Measurements from ENCODE around the gene GIPC3. TPM values are rescaled to one million over a fixed set of nuclear protein-coding genes. Genes with fewer than 3 reads are reported as not detected.

Gene GIPC3, protein sequence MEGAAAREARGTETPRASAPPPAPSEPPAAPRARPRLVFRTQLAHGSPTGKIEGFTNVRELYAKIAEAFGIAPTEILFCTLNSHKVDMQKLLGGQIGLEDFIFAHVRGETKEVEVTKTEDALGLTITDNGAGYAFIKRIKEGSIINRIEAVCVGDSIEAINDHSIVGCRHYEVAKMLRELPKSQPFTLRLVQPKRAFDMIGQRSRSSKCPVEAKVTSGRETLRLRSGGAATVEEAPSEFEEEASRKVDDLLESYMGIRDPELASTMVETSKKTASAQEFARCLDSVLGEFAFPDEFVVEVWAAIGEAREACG
- under 1 TPM; 0.28 to 0.66 (median 0.56) TPM for total RNA-seq
- 0.29 TPM for total RNA-seq (2013)

DNA sequence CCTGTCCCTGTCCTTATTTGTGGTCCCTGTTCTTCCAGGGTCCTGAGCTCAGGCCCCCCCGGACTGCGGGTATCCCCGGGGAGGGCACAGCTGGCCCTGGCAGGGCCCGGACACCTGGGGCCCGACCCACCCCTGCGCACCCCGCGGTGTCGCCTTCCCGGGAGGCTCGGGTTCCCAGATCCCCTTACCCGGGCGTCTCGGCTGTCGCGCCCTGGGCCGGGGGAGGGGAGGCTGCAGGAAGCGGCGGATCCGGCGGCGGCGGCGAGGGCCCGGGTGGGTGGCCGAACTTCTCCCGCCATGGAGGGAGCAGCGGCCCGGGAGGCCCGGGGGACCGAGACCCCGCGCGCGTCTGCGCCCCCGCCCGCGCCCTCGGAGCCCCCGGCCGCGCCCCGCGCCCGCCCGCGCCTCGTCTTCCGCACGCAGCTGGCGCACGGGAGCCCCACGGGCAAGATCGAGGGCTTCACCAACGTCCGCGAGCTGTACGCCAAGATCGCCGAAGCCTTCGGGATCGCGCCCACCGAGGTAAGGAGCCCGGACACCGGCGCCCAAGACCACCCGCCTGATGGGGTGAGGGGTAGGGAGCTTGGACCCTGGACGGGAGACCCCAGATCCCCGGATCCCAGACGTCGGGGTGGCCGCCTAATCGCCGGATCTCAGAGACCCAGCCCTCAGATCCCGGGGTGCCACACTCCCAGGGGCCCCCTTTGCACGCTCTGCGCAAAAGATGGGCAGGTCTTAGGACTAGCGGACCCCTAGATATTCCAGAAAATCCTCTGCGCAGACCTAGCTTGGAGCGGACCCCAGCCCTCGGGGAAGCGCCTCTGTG is at the start of gene GIPC3:
GIPC3 (plus strand) TSS at position 178 of the 826 bp plus-strand sequence; CDS start at position 298, 120 bp downstream.
- H3K4me3 ChIP-seq (ENCODE audit: low read length): peak within 1 kb of the TSS; percentile 25
- TF ChIP-seq, protein P1, sequence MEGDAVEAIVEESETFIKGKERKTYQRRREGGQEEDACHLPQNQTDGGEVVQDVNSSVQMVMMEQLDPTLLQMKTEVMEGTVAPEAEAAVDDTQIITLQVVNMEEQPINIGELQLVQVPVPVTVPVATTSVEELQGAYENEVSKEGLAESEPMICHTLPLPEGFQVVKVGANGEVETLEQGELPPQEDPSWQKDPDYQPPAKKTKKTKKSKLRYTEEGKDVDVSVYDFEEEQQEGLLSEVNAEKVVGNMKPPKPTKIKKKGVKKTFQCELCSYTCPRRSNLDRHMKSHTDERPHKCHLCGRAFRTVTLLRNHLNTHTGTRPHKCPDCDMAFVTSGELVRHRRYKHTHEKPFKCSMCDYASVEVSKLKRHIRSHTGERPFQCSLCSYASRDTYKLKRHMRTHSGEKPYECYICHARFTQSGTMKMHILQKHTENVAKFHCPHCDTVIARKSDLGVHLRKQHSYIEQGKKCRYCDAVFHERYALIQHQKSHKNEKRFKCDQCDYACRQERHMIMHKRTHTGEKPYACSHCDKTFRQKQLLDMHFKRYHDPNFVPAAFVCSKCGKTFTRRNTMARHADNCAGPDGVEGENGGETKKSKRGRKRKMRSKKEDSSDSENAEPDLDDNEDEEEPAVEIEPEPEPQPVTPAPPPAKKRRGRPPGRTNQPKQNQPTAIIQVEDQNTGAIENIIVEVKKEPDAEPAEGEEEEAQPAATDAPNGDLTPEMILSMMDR (IDR thresholded peaks at IDR 0.05): no peak
- H3K9me3 ChIP-seq (ENCODE audit: control insufficient read depth, insufficient read depth, low read length): no peaks in the 10 kb centered on the region
- Mint-ChIP-seq H3K4me1 (no peaks in the 10 kb centered on the region), H3K27ac (no peak within 1 kb of the TSS), H3K27me3 (ENCODE audit: low read depth in 2 of 2) (no peaks in the 10 kb centered on the region), H3K36me3 (no peaks in the 10 kb centered on the region), H3K4me3 (no peak within 1 kb of the TSS), H3K9me3 (no peaks in the 10 kb centered on the region)
- intact Hi-C loops (cut with micrococcal nuclease): no loop called here
- 2% methylated on average over 84 of the region's 84 CpGs for WGBS (ENCODE audit: insufficient coverage)
- H3K4me1 ChIP-seq (ENCODE audit: control insufficient read depth, insufficient read depth, low read length): peaks cover 12% of the 10 kb centered on the region
- no peaks in the 10 kb centered on the region for H3K27me3 ChIP-seq (ENCODE audit: control insufficient read depth, insufficient read depth, low read length)
- DNase-seq (peak in 1 of 2 donors; percentile 33), ATAC-seq (peak in 2 of 3 donors; percentile 24 to 37)
- H3K27ac ChIP-seq (ENCODE audit: low read length): no peak within 1 kb of the TSS
- H3K36me3 ChIP-seq (ENCODE audit: control insufficient read depth, insufficient read depth, low read length): no peaks in the 10 kb centered on the region

DNA sequence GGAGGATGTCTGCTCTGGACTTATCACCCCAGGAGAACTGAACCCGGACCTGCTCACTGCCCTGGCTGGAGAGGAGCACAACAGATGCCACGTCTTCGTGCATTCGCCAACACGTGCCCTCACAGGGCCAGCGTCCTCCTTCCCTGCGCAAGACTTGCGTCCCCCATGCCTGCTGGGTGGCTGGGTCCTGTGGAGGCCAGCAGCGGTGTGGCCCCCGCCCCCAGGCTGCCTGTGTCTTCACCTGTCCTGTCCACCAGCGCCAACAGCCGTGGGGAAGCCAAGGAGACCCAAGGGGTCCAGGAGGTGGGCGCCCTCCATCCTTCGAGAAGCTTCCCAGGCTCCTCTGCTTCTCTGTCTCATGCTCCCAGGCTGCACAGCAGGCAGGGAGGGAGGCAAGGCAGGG is 49.7 kb upstream of the GIPC3 start:
- no peak for ATAC-seq
- WGBS (ENCODE audit: insufficient coverage): 98% methylated on average over 14 of the region's 14 CpGs

DNA sequence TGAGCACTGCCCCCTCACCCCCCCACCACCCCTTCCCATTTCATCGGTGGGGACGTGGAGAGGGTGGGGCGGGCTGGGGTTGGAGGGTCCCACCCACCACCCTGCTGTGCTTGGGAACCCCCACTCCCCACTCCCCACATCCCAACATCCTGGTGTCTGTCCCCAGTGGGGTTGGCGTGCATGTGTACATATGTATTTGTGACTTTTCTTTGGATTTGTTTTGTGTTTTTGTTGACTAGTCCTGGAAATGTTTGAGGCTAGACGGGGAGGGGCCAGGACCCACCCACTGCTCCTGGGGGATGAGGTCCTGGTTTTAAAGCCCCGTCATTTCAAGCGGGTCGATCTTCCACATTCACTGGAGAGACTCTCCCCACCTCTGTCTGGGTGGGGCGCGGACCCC is 49.3 kb upstream of the GIPC3 start:
- no peak overlapping the region for H3K4me3 ChIP-seq (ENCODE audit: low read length)
- H3K27me3 ChIP-seq (ENCODE audit: control insufficient read depth, insufficient read depth, low read length): no peaks in the 10 kb centered on the region
- no peak overlapping the region for H3K27ac Mint-ChIP-seq
- ATAC-seq (no peak), DNase-seq (no peak)
- intact Hi-C loops (cut with micrococcal nuclease): no loop called here
- peaks cover 44% of the 10 kb centered on the region for H3K36me3 ChIP-seq (ENCODE audit: control insufficient read depth, insufficient read depth, low read length)
- no peak overlapping the region for H3K4me3 Mint-ChIP-seq
- no peaks in the 10 kb centered on the region for H3K27me3 Mint-ChIP-seq (ENCODE audit: low read depth in 2 of 2)
- TF ChIP-seq, protein P1 (IDR thresholded peaks at IDR 0.05): no peak
- H3K9me3 ChIP-seq (ENCODE audit: control insufficient read depth, insufficient read depth, low read length): no peaks in the 10 kb centered on the region
- H3K27ac ChIP-seq (ENCODE audit: low read length): no peak overlapping the region
- no peaks in the 10 kb centered on the region for H3K4me1 ChIP-seq (ENCODE audit: control insufficient read depth, insufficient read depth, low read length)
- no peaks in the 10 kb centered on the region for H3K36me3 Mint-ChIP-seq
- 93% methylated on average over 6 of the region's 10 CpGs for WGBS (ENCODE audit: insufficient coverage)
- no peaks in the 10 kb centered on the region for H3K9me3 Mint-ChIP-seq
- H3K4me1 Mint-ChIP-seq: peaks cover 0 to 21% of the 10 kb centered on the region in 2 donors

More for the DNA sequence above, 49.7 kb upstream of the GIPC3 start:
- Histone ChIP-seq H3K27ac (ENCODE audit: low read length) (no peak overlapping the region), H3K4me3 (ENCODE audit: low read length) (no peak overlapping the region), H3K27me3 (ENCODE audit: control insufficient read depth, insufficient read depth, low read length) (no peaks in the 10 kb centered on the region), H3K9me3 (ENCODE audit: control insufficient read depth, insufficient read depth, low read length) (no peaks in the 10 kb centered on the region), H3K36me3 (ENCODE audit: control insufficient read depth, insufficient read depth, low read length) (peaks cover 46% of the 10 kb centered on the region), H3K4me1 (ENCODE audit: control insufficient read depth, insufficient read depth, low read length) (no peaks in the 10 kb centered on the region)
- Mint-ChIP-seq H3K27me3 (ENCODE audit: low read depth in 2 of 2) (no peaks in the 10 kb centered on the region), H3K4me1 (peaks cover 0 to 21% of the 10 kb centered on the region in 2 donors), H3K4me3 (no peak overlapping the region), H3K27ac (no peak overlapping the region), H3K9me3 (no peaks in the 10 kb centered on the region), H3K36me3 (no peaks in the 10 kb centered on the region)
- intact Hi-C loops (cut with micrococcal nuclease): no loop called here
- TF ChIP-seq, protein P1 (IDR thresholded peaks at IDR 0.05): no peak
- DNase-seq: no peak
